Trophoblast cell (in vitro differentiated cells and primary cell): ENCODE results near the gene TCF12.

ENCODE experiments used
- DNase-seq, 2 donors: peaks; one replicate each; pipeline ENCODE4 v3.0.0-alpha.2; 2016
- H2AFZ ChIP-seq: 2 replicates; pipeline ENCODE4 v1.6.1; 2013; ENCODE audit warnings: low read length, moderate library complexity, mild to moderate bottlenecking; ENCODE audit not compliant: insufficient read depth, poor library complexity
- H2AK5ac ChIP-seq: 2 replicates; pipeline ENCODE4 v1.6.1; 2013; ENCODE audit warnings: mild to moderate bottlenecking, low read length
- H2BK120ac ChIP-seq: 2 replicates; pipeline ENCODE4 v1.6.1; 2013; ENCODE audit warnings: low read length, mild to moderate bottlenecking, moderate library complexity; ENCODE audit not compliant: insufficient read depth, poor library complexity
- H2BK12ac ChIP-seq: 2 replicates; pipeline ENCODE4 v1.6.1; 2013; ENCODE audit warnings: mild to moderate bottlenecking, low read length, moderate library complexity
- H2BK5ac ChIP-seq: 2 replicates; pipeline ENCODE4 v1.6.1; 2013; ENCODE audit warnings: low read length, low read depth, moderate library complexity, mild to moderate bottlenecking; ENCODE audit not compliant: poor library complexity
- H3K14ac ChIP-seq: 2 replicates; pipeline ENCODE4 v1.6.1; 2013; ENCODE audit warnings: mild to moderate bottlenecking, low read length
- H3K18ac ChIP-seq: 2 replicates; pipeline ENCODE4 v1.6.1; 2013; ENCODE audit warnings: mild to moderate bottlenecking, low read length
- H3K23ac ChIP-seq: 2 replicates; pipeline ENCODE4 v1.6.1; 2013; ENCODE audit warnings: low read length
- H3K27ac ChIP-seq: 2 replicates; pipeline ENCODE4 v1.5.1; 2013; ENCODE audit warnings: low read depth, mild to moderate bottlenecking, inconsistent platforms, low read length, moderate library complexity
- H3K27me3 ChIP-seq: 2 replicates; pipeline ENCODE4 v1.6.1; 2013; ENCODE audit warnings: inconsistent platforms, mild to moderate bottlenecking, low read length, moderate library complexity; ENCODE audit not compliant: insufficient read depth
- H3K36me3 ChIP-seq, 2 experiments: 1 replicate in 1 of 2; 2 replicates in 1 of 2; pipeline ENCODE4 v1.6.1; 2013; ENCODE audit warnings: low read length in 2 of 2, mild to moderate bottlenecking in 2 of 2, moderate library complexity in 1 of 2; ENCODE audit not compliant: insufficient read depth in 2 of 2, control insufficient read depth in 1 of 2
- H3K4ac ChIP-seq: 2 replicates; pipeline ENCODE4 v1.6.1; 2013; ENCODE audit warnings: low read depth, mild to moderate bottlenecking, low read length, moderate library complexity
- H3K4me1 ChIP-seq, 2 experiments: 1 replicate in 1 of 2; 2 replicates in 1 of 2; pipeline ENCODE4 v1.6.1; 2013; ENCODE audit warnings: low read length in 2 of 2, mild to moderate bottlenecking in 2 of 2, moderate library complexity in 1 of 2; ENCODE audit not compliant: insufficient read depth in 2 of 2, control insufficient read depth in 1 of 2
- H3K4me2 ChIP-seq: 2 replicates; pipeline ENCODE4 v1.6.1; 2013; ENCODE audit warnings: inconsistent platforms, mild to moderate bottlenecking, low read length, moderate library complexity
- H3K4me3 ChIP-seq: 2 replicates; pipeline ENCODE4 v1.5.1; 2013; ENCODE audit warnings: mild to moderate bottlenecking, low read depth, low read length, inconsistent platforms
- H3K79me1 ChIP-seq: one replicate; pipeline ENCODE4 v1.6.1; 2013; ENCODE audit warnings: low read length
- H3K79me2 ChIP-seq: 2 replicates; pipeline ENCODE4 v1.6.1; 2013; ENCODE audit warnings: low read length, mild to moderate bottlenecking; ENCODE audit not compliant: control insufficient read depth, insufficient read depth, poor library complexity
- H3K9ac ChIP-seq: 2 replicates; pipeline ENCODE4 v1.6.1; 2013; ENCODE audit warnings: mild to moderate bottlenecking, low read length
- H3K9me3 ChIP-seq: 2 replicates; pipeline ENCODE4 v1.6.1; 2013; ENCODE audit warnings: low read depth, mild to moderate bottlenecking, control low read depth, inconsistent platforms, low read length; ENCODE audit not compliant: insufficient read depth
- H4K12ac ChIP-seq: 2 replicates; pipeline ENCODE4 v1.6.1; 2013; ENCODE audit warnings: low read depth, mild to moderate bottlenecking, low read length, moderate library complexity
- H4K8ac ChIP-seq: 2 replicates; pipeline ENCODE4 v1.6.1; 2013; ENCODE audit warnings: low read depth, mild to moderate bottlenecking, low read length, moderate library complexity
- H4K91ac ChIP-seq: one replicate; pipeline ENCODE4 v1.6.1; 2013; ENCODE audit warnings: low read depth, mild to moderate bottlenecking, low read length, moderate library complexity
- WGBS: extraction: QIAGEN DNeasy Blood & Tissue Kit; methylation state at CpG from one replicate; pipeline ENCODE4 v1.1.7; 2013; ENCODE audit warnings: missing lambda C conversion rate; ENCODE audit not compliant: insufficient read length, insufficient coverage; ENCODE audit errors: extremely low coverage; 5-methylcytosine and 5-hydroxymethylcytosine counted together

The TCF12 gene

DNA sequence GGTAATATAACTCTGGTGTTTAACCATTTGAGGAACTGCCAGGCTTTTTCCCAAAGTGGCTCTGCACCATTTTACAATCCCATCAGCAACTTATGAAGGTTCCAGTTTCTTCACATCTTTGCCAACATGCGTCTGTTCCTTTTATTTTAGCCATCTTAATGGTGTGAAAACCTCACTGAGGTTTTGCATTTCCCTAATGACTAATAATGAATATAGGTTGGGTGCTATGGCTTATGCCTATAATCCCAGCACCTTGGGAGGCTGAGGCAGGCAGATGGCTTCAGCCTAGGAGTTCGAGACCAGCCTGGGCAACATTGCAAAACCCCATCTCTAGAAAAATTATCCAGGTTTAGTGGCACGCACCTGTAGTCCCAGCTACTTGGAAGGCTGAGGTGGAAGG is 210.6 kb downstream of the TCF12 start:
- no peak for DNase-seq
- peaks cover 2 to 3% of the 10 kb centered on the region in 2 experiments for H3K4me1 ChIP-seq
- H3K4ac ChIP-seq, result no peak overlapping the region
- no peak overlapping the region for H3K14ac ChIP-seq
- no peak overlapping the region for H3K23ac ChIP-seq
- H3K27me3 ChIP-seq, result no peaks in the 10 kb centered on the region
- WGBS, result no CpG with 5 or more reads among the region's 3 CpGs
- no peaks in the 10 kb centered on the region for H3K9me3 ChIP-seq
- no peaks in the 10 kb centered on the region for H3K79me1 ChIP-seq
- no peak overlapping the region for H4K91ac ChIP-seq
- H3K79me2 ChIP-seq, result no peaks in the 10 kb centered on the region
- H3K36me3 ChIP-seq, result no peaks in the 10 kb centered on the region
- H4K8ac ChIP-seq, result no peak overlapping the region
- H3K27ac ChIP-seq, result no peak overlapping the region
- H3K18ac ChIP-seq, result no peak overlapping the region
- no peak overlapping the region for H2AK5ac ChIP-seq
- H2AFZ ChIP-seq, result no peak overlapping the region
- H2BK5ac ChIP-seq, result no peak overlapping the region
- H3K4me2 ChIP-seq, result no peak overlapping the region
- H2BK120ac ChIP-seq, result no peak overlapping the region
- H2BK12ac ChIP-seq, result no peak overlapping the region
- no peak overlapping the region for H3K9ac ChIP-seq
- H3K4me3 ChIP-seq, result no peak overlapping the region
- H4K12ac ChIP-seq, result no peak overlapping the region

DNA sequence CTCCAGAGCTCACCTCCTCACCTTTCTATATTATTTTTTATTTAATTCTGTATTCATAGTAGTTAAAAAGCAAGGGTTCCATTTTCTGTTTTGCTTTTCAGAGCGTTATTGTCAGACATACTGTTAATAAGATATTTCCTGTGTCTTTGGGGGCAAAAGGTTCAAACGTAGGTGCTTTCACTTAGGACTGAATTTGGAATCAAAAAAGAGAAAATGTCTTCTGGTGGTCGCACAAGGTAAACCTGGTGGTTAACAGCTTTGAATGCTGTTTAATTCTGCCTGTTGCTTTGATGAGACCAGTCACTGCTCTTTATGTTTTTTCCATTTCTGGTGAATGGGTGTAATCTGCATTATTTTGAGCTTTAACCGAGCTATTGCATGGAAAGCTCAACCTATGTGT is 212.5 kb downstream of the TCF12 start:
- Histone ChIP-seq H4K12ac (no peak overlapping the region), H3K4me3 (no peak overlapping the region)

DNA sequence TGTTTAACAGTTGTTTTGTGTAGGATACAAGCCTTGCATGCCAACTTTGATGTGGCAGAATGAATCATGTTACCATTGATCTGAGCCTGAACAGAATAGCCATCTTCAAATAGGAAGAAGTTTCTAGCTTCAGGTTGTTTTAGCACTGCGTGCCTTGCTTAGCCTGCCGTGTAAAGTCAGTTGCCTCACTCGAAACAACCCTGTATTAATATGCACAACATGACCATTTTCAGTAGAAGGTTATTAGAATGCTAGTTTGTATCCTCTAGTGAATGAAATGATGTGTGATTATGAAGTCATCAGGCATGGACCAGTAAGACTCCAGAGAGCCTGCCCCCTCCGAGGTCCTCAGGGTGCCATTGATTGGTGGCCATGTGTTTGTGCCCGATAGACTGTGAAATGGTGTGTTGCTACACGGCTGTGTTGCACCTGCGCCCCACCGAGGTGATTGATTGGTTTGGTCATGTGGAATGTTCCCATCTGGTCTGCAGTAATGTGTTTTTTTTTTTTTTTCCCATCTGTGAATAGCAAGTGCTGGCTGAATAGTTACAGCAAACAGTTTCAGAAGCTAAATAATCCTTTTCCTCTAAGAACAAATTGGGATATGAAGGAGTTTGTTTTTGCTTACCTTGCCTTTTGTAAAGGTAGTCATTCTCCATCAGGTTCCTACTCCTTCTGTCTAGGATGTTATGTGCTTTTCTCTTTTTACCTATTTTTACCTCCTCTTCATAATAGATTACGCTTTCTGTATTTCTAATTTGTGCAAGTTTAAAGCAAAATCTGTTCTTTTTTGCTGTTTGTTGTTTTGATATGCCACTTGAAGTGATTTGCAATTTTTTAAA is 214.9 kb downstream of the TCF12 start:
- H3K9ac ChIP-seq, result no peak overlapping the region
- no peak overlapping the region for H3K4me2 ChIP-seq
- no CpG with 5 or more reads among the region's 9 CpGs for WGBS
- no peak overlapping the region for H3K23ac ChIP-seq
- H3K36me3 ChIP-seq, result no peaks in the 10 kb centered on the region
- H3K4me1 ChIP-seq, result no peaks in the 10 kb centered on the region
- H2AK5ac ChIP-seq, result no peak overlapping the region
- H3K4me3 ChIP-seq, result no peak overlapping the region
- H2BK12ac ChIP-seq, result no peak overlapping the region
- H3K27ac ChIP-seq, result no peak overlapping the region
- H3K14ac ChIP-seq, result no peak overlapping the region
- H4K8ac ChIP-seq, result no peak overlapping the region
- H2BK5ac ChIP-seq, result no peak overlapping the region
- H2BK120ac ChIP-seq, result no peak overlapping the region
- no peaks in the 10 kb centered on the region for H3K79me1 ChIP-seq
- no peak overlapping the region for H2AFZ ChIP-seq
- no peak overlapping the region for H4K12ac ChIP-seq
- no peak for DNase-seq
- no peak overlapping the region for H4K91ac ChIP-seq
- H3K18ac ChIP-seq, result no peak overlapping the region
- no peaks in the 10 kb centered on the region for H3K9me3 ChIP-seq
- no peak overlapping the region for H3K4ac ChIP-seq
- H3K27me3 ChIP-seq, result no peaks in the 10 kb centered on the region
- H3K79me2 ChIP-seq, result no peaks in the 10 kb centered on the region

More for the DNA sequence above, 212.5 kb downstream of the TCF12 start:
- H3K36me3 ChIP-seq, result no peaks in the 10 kb centered on the region
- H3K18ac ChIP-seq, result no peak overlapping the region
- H3K79me2 ChIP-seq, result no peaks in the 10 kb centered on the region
- H3K23ac ChIP-seq, result no peak overlapping the region
- no peak overlapping the region for H3K4me2 ChIP-seq
- H2AFZ ChIP-seq, result no peak overlapping the region
- no peak for DNase-seq
- no CpG with 5 or more reads among the region's 4 CpGs for WGBS
- H2AK5ac ChIP-seq, result no peak overlapping the region
- H2BK5ac ChIP-seq, result no peak overlapping the region
- no peak overlapping the region for H4K8ac ChIP-seq
- no peak overlapping the region for H2BK120ac ChIP-seq
- H3K4ac ChIP-seq, result no peak overlapping the region
- no peak overlapping the region for H2BK12ac ChIP-seq
- H4K91ac ChIP-seq, result no peak overlapping the region
- H3K27me3 ChIP-seq, result no peaks in the 10 kb centered on the region
- H3K14ac ChIP-seq, result no peak overlapping the region
- H3K9me3 ChIP-seq, result no peaks in the 10 kb centered on the region
- H3K79me1 ChIP-seq, result no peaks in the 10 kb centered on the region
- H3K9ac ChIP-seq, result no peak overlapping the region
- H3K27ac ChIP-seq, result no peak overlapping the region
- H3K4me1 ChIP-seq, result no peaks in the 10 kb centered on the region

DNA sequence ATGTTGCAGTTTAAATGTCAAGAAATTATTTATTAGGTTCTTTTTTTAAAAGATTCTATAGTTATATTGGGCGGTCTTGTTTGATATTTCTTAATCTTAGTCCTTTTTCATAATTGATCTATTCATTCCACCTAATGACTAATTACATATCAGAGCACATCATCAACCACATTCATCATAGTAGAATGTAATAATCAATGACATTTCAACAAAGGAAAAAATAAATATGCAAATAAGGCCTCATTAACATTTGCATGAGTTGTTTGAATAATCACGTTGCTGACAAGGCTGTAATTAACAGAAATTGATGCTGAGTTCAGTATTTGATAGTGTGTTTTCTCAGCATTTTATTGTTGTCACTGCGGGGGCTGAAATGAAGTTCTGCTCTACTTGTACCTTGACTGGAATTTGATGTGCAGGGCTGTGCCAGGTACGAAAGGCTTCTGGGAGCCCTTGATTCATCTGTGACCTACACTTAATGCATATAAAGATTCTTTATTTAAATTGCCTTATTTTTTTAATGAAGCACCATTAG is 215.7 kb downstream of the TCF12 start:
- no peak overlapping the region for H3K9ac ChIP-seq
- H3K79me1 ChIP-seq, result no peaks in the 10 kb centered on the region
- no peak overlapping the region for H2BK120ac ChIP-seq
- no peak for DNase-seq
- no peaks in the 10 kb centered on the region for H3K36me3 ChIP-seq
- H4K12ac ChIP-seq, result no peak overlapping the region
- no peak overlapping the region for H3K4me3 ChIP-seq
- H3K79me2 ChIP-seq, result no peaks in the 10 kb centered on the region
- H2BK12ac ChIP-seq, result no peak overlapping the region
- H4K91ac ChIP-seq, result no peak overlapping the region
- H3K4ac ChIP-seq, result no peak overlapping the region
- H3K18ac ChIP-seq, result no peak overlapping the region
- H3K14ac ChIP-seq, result no peak overlapping the region
- H3K9me3 ChIP-seq, result no peaks in the 10 kb centered on the region
- H2AK5ac ChIP-seq, result no peak overlapping the region
- no peaks in the 10 kb centered on the region for H3K4me1 ChIP-seq
- no peak overlapping the region for H3K23ac ChIP-seq
- no peak overlapping the region for H4K8ac ChIP-seq
- WGBS, result no CpG with 5 or more reads among the region's 4 CpGs
- H3K27me3 ChIP-seq, result no peaks in the 10 kb centered on the region
- H3K4me2 ChIP-seq, result no peak overlapping the region
- no peak overlapping the region for H3K27ac ChIP-seq
- H2AFZ ChIP-seq, result no peak overlapping the region
- no peak overlapping the region for H2BK5ac ChIP-seq
